VCaP (cell line): Measurements from ENCODE around the gene GALP.
"Not testable (repeated sequence)": the region's sequence is repeated elsewhere in the genome, so short reads cannot be mapped to it uniquely, and the experiment has no call there.

ENCODE experiments used
- H3K27ac ChIP-seq: fragments of 450-650 bp; 2 replicates; pipeline ENCODE4 v1.5.1; 2017
- TF ChIP-seq, protein P1 (sequence below): fragments of 450-650 bp; conservative IDR thresholded peaks from 2 replicates; pipeline ENCODE4 v1.5.1; 2017; ENCODE audit warnings: mild to moderate bottlenecking, moderate library complexity

The GALP gene

GRCh38 chr19:56218961-56219360 lies 43.2 kb downstream of the GALP start:
- H3K27ac ChIP-seq, result no peak overlapping the region
- TF ChIP-seq, protein P1, sequence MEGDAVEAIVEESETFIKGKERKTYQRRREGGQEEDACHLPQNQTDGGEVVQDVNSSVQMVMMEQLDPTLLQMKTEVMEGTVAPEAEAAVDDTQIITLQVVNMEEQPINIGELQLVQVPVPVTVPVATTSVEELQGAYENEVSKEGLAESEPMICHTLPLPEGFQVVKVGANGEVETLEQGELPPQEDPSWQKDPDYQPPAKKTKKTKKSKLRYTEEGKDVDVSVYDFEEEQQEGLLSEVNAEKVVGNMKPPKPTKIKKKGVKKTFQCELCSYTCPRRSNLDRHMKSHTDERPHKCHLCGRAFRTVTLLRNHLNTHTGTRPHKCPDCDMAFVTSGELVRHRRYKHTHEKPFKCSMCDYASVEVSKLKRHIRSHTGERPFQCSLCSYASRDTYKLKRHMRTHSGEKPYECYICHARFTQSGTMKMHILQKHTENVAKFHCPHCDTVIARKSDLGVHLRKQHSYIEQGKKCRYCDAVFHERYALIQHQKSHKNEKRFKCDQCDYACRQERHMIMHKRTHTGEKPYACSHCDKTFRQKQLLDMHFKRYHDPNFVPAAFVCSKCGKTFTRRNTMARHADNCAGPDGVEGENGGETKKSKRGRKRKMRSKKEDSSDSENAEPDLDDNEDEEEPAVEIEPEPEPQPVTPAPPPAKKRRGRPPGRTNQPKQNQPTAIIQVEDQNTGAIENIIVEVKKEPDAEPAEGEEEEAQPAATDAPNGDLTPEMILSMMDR, result no peak

DNA sequence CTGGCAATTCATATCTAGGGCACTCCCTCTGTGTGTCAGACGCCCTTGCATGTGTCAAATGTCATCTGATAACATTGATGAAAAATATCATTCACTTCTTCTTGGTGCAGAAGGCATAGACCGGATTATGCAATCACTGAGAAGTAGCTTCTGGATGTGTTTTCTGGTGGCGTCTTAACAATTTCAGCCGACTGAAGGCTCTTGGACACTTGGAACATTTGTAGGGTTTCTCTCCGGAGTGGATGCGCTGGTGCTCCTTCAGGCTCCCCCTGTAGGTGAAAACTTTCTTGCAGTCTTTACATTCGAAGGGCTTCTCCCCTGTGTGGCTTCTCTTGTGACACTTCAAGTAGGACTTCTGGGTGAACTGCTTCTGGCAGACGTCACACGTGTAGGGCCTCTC lies 45.6 kb downstream of the GALP start:
- not testable (repeated sequence) for H3K27ac ChIP-seq
- TF ChIP-seq, protein P1, result peak; percentile 47

- H3K27ac ChIP-seq, result no peak overlapping the region
- TF ChIP-seq, protein P1, result no peak; the same call in 1 of the 2 replicates
These were observed 46.0 kb downstream of the GALP start for GRCh38 chr19:56221851-56222250.

DNA sequence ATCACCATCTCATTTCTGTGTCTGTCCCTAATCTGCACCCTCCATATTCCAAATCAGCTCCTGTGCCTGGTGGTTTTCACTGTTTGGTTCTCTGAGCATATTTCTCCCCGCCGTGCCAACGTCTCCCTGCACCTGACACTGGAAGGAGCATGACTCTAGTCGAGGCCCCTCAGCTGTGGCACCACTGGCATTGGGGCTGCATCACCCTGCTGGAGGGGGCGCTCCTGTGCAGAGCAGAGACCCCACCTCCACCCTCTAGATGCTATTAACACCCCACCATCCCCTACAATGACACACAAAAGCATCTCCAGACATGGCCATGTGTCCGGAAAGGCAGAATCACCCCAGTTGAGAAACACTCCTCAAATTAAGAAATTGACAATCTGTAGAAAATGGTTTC lies 47.1 kb downstream of the GALP start:
- TF ChIP-seq, protein P1, result no peak
- no peak overlapping the region for H3K27ac ChIP-seq

GRCh38 chr19:56223481-56223880 lies 47.7 kb downstream of the GALP start:
- TF ChIP-seq, protein P1, result no peak
- H3K27ac ChIP-seq, result no peak overlapping the region
